Mesendoderm (in vitro differentiated cells): Measurements from ENCODE around the gene PADI1.

Experiments
- DNase-seq: peaks from one replicate; pipeline ENCODE4 v3.0.0; 2013
- H2AK5ac ChIP-seq: 2 replicates; pipeline ENCODE4 v1.6.1; 2013; ENCODE audit warnings: low read length, inconsistent platforms
- H2BK120ac ChIP-seq: 2 replicates; pipeline ENCODE4 v1.6.1; 2013; ENCODE audit warnings: low read depth, mild to moderate bottlenecking, low read length, moderate library complexity, mixed read lengths
- H2BK15ac ChIP-seq: replicated peaks from 2 replicates; pipeline ENCODE4 v1.6.1; 2013; ENCODE audit warnings: low read depth, mild to moderate bottlenecking, moderate library complexity
- H2BK5ac ChIP-seq: 2 replicates; pipeline ENCODE4 v1.6.1; 2013; ENCODE audit warnings: low read length, inconsistent platforms
- H3K18ac ChIP-seq: 2 replicates; pipeline ENCODE4 v1.6.1; 2013; ENCODE audit warnings: mild to moderate bottlenecking, low read length, mixed read lengths
- H3K23ac ChIP-seq: one replicate; pipeline ENCODE4 v1.6.1; 2013; ENCODE audit warnings: low read length
- H3K27ac ChIP-seq: 2 replicates; pipeline ENCODE4 v1.5.1; 2013; ENCODE audit warnings: low read depth, mild to moderate bottlenecking, inconsistent platforms, low read length, moderate library complexity
- H3K27me3 ChIP-seq: 2 replicates; pipeline ENCODE4 v1.6.1; 2013; ENCODE audit warnings: low read length, control low read depth, mild to moderate bottlenecking, inconsistent platforms; ENCODE audit not compliant: insufficient read depth, poor library complexity
- H3K36me3 ChIP-seq: 2 replicates; pipeline ENCODE4 v1.6.1; 2013; ENCODE audit warnings: low read length, inconsistent platforms; ENCODE audit not compliant: control insufficient read depth, insufficient read depth
- H3K4ac ChIP-seq: one replicate; pipeline ENCODE4 v1.6.1; 2013; ENCODE audit warnings: low read depth, mild to moderate bottlenecking, low read length, moderate library complexity
- H3K4me1 ChIP-seq: 2 replicates; pipeline ENCODE4 v1.6.1; 2013; ENCODE audit warnings: low read depth, low read length, inconsistent platforms; ENCODE audit not compliant: control insufficient read depth
- H3K4me2 ChIP-seq: 2 replicates; pipeline ENCODE4 v1.6.1; 2013; ENCODE audit warnings: low read length
- H3K4me3 ChIP-seq: 2 replicates; pipeline ENCODE4 v1.5.1; 2013; ENCODE audit warnings: mild to moderate bottlenecking, low read length
- H3K56ac ChIP-seq: one replicate; pipeline ENCODE4 v1.6.1; 2013; ENCODE audit warnings: low read length
- H3K79me1 ChIP-seq: 2 replicates; pipeline ENCODE4 v1.6.1; 2013; ENCODE audit warnings: low read length, inconsistent platforms
- H3K79me2 ChIP-seq: 2 replicates; pipeline ENCODE4 v1.6.1; 2013; ENCODE audit warnings: mild to moderate bottlenecking, low read length; ENCODE audit not compliant: control insufficient read depth, insufficient read depth
- H3K9ac ChIP-seq: 2 replicates; pipeline ENCODE4 v1.6.1; 2013; ENCODE audit warnings: low read length, inconsistent platforms
- H4K5ac ChIP-seq: one replicate; pipeline ENCODE4 v1.6.1; 2013; ENCODE audit warnings: low read length
- H4K8ac ChIP-seq: one replicate; pipeline ENCODE4 v1.6.1; 2013; ENCODE audit warnings: low read depth, mild to moderate bottlenecking, control low read depth, low read length, moderate library complexity
- WGBS: extraction: QIAGEN DNeasy Blood & Tissue Kit; methylation state at CpG from one replicate; pipeline ENCODE4 v1.1.7; 2013; ENCODE audit warnings: low lambda C conversion rate, missing lambda C conversion rate; ENCODE audit not compliant: insufficient coverage; ENCODE audit errors: extremely low coverage; 5-methylcytosine and 5-hydroxymethylcytosine counted together

The PADI1 gene

GRCh38 chr1:17197696-17198095 is 7.2 kb upstream of the PADI1 start:
- H3K23ac ChIP-seq = no peak overlapping the region
- H3K79me1 ChIP-seq = no peaks in the 10 kb centered on the region
- DNase-seq = no peak
- no peak overlapping the region for H4K8ac ChIP-seq
- H3K79me2 ChIP-seq = no peaks in the 10 kb centered on the region
- H3K27ac ChIP-seq = no peak overlapping the region
- H4K5ac ChIP-seq = no peak overlapping the region
- no peak overlapping the region for H3K9ac ChIP-seq
- H3K27me3 ChIP-seq = no peaks in the 10 kb centered on the region
- no peaks in the 10 kb centered on the region for H3K36me3 ChIP-seq
- no peak overlapping the region for H2BK5ac ChIP-seq
- no peak overlapping the region for H2BK15ac ChIP-seq
- no peak overlapping the region for H2AK5ac ChIP-seq
- no peak overlapping the region for H3K56ac ChIP-seq
- no peak overlapping the region for H3K18ac ChIP-seq
- H3K4me1 ChIP-seq = peaks cover 2% of the 10 kb centered on the region
- H3K4ac ChIP-seq = no peak overlapping the region
- no CpG with 5 or more reads among the region's 7 CpGs for WGBS
- H3K4me2 ChIP-seq = no peak overlapping the region
- H2BK120ac ChIP-seq = no peak overlapping the region
- H3K4me3 ChIP-seq = no peak overlapping the region

GRCh38 chr1:17198476-17199258 is 6.3 kb upstream of the PADI1 start:
- Histone ChIP-seq H2BK15ac (no peak overlapping the region), H3K4me3 (no peak overlapping the region), H3K79me2 (no peaks in the 10 kb centered on the region), H2BK120ac (no peak overlapping the region), H3K36me3 (no peaks in the 10 kb centered on the region), H3K9ac (no peak overlapping the region), H3K4ac (no peak overlapping the region), H2AK5ac (no peak overlapping the region), H3K4me2 (no peak overlapping the region), H3K27me3 (no peaks in the 10 kb centered on the region), H3K27ac (no peak overlapping the region), H4K5ac (no peak overlapping the region), H4K8ac (no peak overlapping the region), H3K18ac (no peak overlapping the region), H2BK5ac (no peak overlapping the region), H3K4me1 (peaks cover 2% of the 10 kb centered on the region), H3K56ac (no peak overlapping the region), H3K23ac (no peak overlapping the region), H3K79me1 (no peaks in the 10 kb centered on the region)
- DNase-seq = no peak
- WGBS = no CpG with 5 or more reads among the region's 9 CpGs

GRCh38 chr1:17199267-17200044 is 5.5 kb upstream of the PADI1 start:
- Histone ChIP-seq H3K9ac (no peak overlapping the region), H3K4ac (no peak overlapping the region), H2AK5ac (no peak overlapping the region), H3K23ac (no peak overlapping the region), H4K8ac (no peak overlapping the region), H3K79me1 (no peaks in the 10 kb centered on the region), H3K4me2 (no peak overlapping the region), H3K79me2 (no peaks in the 10 kb centered on the region), H4K5ac (no peak overlapping the region), H3K4me3 (no peak overlapping the region), H3K36me3 (no peaks in the 10 kb centered on the region), H3K27ac (no peak overlapping the region), H2BK5ac (no peak overlapping the region), H3K4me1 (peaks cover 2% of the 10 kb centered on the region), H3K27me3 (no peaks in the 10 kb centered on the region), H2BK15ac (no peak overlapping the region), H3K56ac (no peak overlapping the region), H3K18ac (no peak overlapping the region), H2BK120ac (no peak overlapping the region)
- WGBS = no CpG with 5 or more reads among the region's 9 CpGs
- no peak for DNase-seq

- no peak for DNase-seq
- no CpG with 5 or more reads among the region's 8 CpGs for WGBS
- Histone ChIP-seq H3K27me3 (no peaks in the 10 kb centered on the region), H2BK5ac (no peak overlapping the region), H3K23ac (no peak overlapping the region), H3K79me1 (no peaks in the 10 kb centered on the region), H4K8ac (no peak overlapping the region), H3K36me3 (no peaks in the 10 kb centered on the region), H3K27ac (no peak overlapping the region), H4K5ac (no peak overlapping the region), H2BK15ac (no peak overlapping the region), H3K9ac (no peak overlapping the region), H3K56ac (no peak overlapping the region), H3K4me2 (no peak overlapping the region), H2AK5ac (no peak overlapping the region), H3K18ac (no peak overlapping the region), H2BK120ac (no peak overlapping the region), H3K4ac (no peak overlapping the region), H3K79me2 (no peaks in the 10 kb centered on the region), H3K4me3 (no peak overlapping the region), H3K4me1 (peaks cover 2% of the 10 kb centered on the region)
Observed at GRCh38 chr1:17200246-17200645, 4.7 kb upstream of the PADI1 start.

- Histone ChIP-seq H2AK5ac (no peak overlapping the region), H3K4me2 (no peak overlapping the region), H2BK15ac (no peak overlapping the region), H3K23ac (no peak overlapping the region), H3K18ac (no peak overlapping the region), H3K79me2 (no peaks in the 10 kb centered on the region), H3K27ac (no peak overlapping the region), H2BK5ac (no peak overlapping the region), H3K4me1 (peaks cover 2% of the 10 kb centered on the region), H4K5ac (no peak overlapping the region), H4K8ac (no peak overlapping the region), H3K4me3 (no peak overlapping the region), H3K56ac (no peak overlapping the region), H3K79me1 (no peaks in the 10 kb centered on the region), H2BK120ac (no peak overlapping the region), H3K36me3 (no peaks in the 10 kb centered on the region), H3K27me3 (no peaks in the 10 kb centered on the region), H3K4ac (no peak overlapping the region), H3K9ac (no peak overlapping the region)
- WGBS = no CpG with 5 or more reads among the region's 5 CpGs
- DNase-seq = no peak
Observed at GRCh38 chr1:17200756-17201155, 4.2 kb upstream of the PADI1 start.
